Panc1 (cell line): ENCODE results near the gene DDX1. TPM values are rescaled to one million over a fixed set of nuclear protein-coding genes. Genes with fewer than 3 reads are reported as not detected.

ENCODE experiments used
- ATAC-seq: fragments of 200-7000 bp; cut with Tn5 transposase; 2 replicates; pipeline ENCODE4 v1.9.1; 2020; ENCODE audit warnings: mild to moderate bottlenecking, moderate library complexity
- BruUV-seq: library from RNA; stranded (reverse); fragments of 400-500 nt; replicated peaks from 2 replicates; lab custom pipeline; 2021; lab: Mats Ljungman, UMichigan
- CTCF ChIA-PET: fragments of 300-600 bp; sonication (Branson Sonifier 250); formaldehyde crosslinking; loops from one replicate; lab custom pipeline; 2022; ENCODE audit warnings: antibody characterized with exemption; lab: Charles Lee
- POLR2A ChIA-PET: fragments of 300-600 bp; sonication (Branson Sonifier 250); formaldehyde crosslinking; loops from one replicate; lab custom pipeline; 2022; ENCODE audit warnings: antibody characterized with exemption; lab: Charles Lee
- DNase-seq: peaks from one replicate; pipeline ENCODE4 v3.0.0-alpha.2; 2010; ENCODE audit warnings: low read depth, low spot score
- H3K27ac ChIP-seq: 2 replicates; pipeline ENCODE4 v1.5.1; 2011; ENCODE audit warnings: mild to moderate bottlenecking, low read length, inconsistent platforms
- H3K27me3 ChIP-seq: fragments of 200-500 bp; sonication (Bioruptor generic); 2 replicates; pipeline ENCODE4 v1.6.0; 2014; ENCODE audit warnings: low read length, inconsistent platforms; ENCODE audit not compliant: control insufficient read depth, insufficient read depth
- H3K36me3 ChIP-seq: fragments of 200-500 bp; sonication (Bioruptor generic); 2 replicates; pipeline ENCODE4 v1.5.1; 2014; ENCODE audit warnings: inconsistent platforms, mild to moderate bottlenecking, low read length, moderate library complexity; ENCODE audit not compliant: control insufficient read depth, insufficient read depth
- H3K4me1 ChIP-seq: 2 replicates; pipeline ENCODE4 v1.5.1; 2011; ENCODE audit warnings: inconsistent platforms, mild to moderate bottlenecking, low read length, moderate library complexity; ENCODE audit not compliant: control insufficient read depth, insufficient read depth
- H3K4me3 ChIP-seq, 2 experiments: 2 replicates each; pipeline ENCODE4 v1.5.1; 2011 to 2012; ENCODE audit warnings: low read depth in 2 of 2, low read length in 2 of 2, mild to moderate bottlenecking in 2 of 2, inconsistent platforms in 1 of 2, moderate library complexity in 1 of 2
- H3K9me3 ChIP-seq: fragments of 200-500 bp; sonication (Bioruptor generic); 2 replicates; pipeline ENCODE4 v1.5.1; 2014; ENCODE audit warnings: low read depth, mild to moderate bottlenecking, inconsistent platforms, low read length, moderate library complexity; ENCODE audit not compliant: control insufficient read depth, insufficient read depth
- CTCF ChIP-seq: fragments of 450-650 bp; IDR thresholded peaks from 2 replicates; pipeline ENCODE4 v1.5.1; 2017; ENCODE audit warnings: mild to moderate bottlenecking
- POLR2AphosphoS5 ChIP-seq: IDR thresholded peaks from 2 replicates; pipeline ENCODE4 v1.6.1; 2012; ENCODE audit warnings: mild to moderate bottlenecking, low read depth, low read length, moderate library complexity
- SIN3A ChIP-seq: IDR thresholded peaks from 2 replicates; pipeline ENCODE4 v1.6.1; 2012; ENCODE audit warnings: low read depth, mild to moderate bottlenecking, low read length, moderate library complexity, borderline replicate concordance; ENCODE audit not compliant: insufficient read depth
- TCF7L2 ChIP-seq: IDR thresholded peaks from 2 replicates; pipeline ENCODE4 v1.6.1; 2011; ENCODE audit warnings: mild to moderate bottlenecking, low read depth, low read length, inconsistent platforms
- in situ Hi-C: cut with HindIII; loops from 2 replicates; pipeline ENCODE4 v1.10.0; 2016; ENCODE audit warnings: low sequenced_read_pairs, low pct_unique_long_range_greater_than_20kb
- intact Hi-C: fragments of 100-400 bp; cut with micrococcal nuclease; formaldehyde crosslinking; loops from one replicate; pipeline ENCODE4 v1.10.0; 2022; ENCODE audit not compliant: unreplicated experiment
- total RNA-seq: library from RNA; stranded (reverse); gene quantifications from one replicate; pipeline ENCODE4 v1.2.1, GENCODE V29; 2021; ENCODE audit not compliant: unreplicated experiment
- TF ChIP-seq, protein P1 (sequence below), 2 experiments: IDR thresholded peaks; 2 replicates each; pipeline ENCODE4 v1.6.1; 2011 to 2012; ENCODE audit warnings: low read depth in 2 of 2, control low read depth in 1 of 2, low read length in 1 of 2, mild to moderate bottlenecking in 1 of 2, moderate library complexity in 1 of 2; ENCODE audit not compliant: insufficient read depth in 1 of 2

DDX1 gene
- total RNA-seq, 1 experiment from 2014 or later = 102 TPM

- in situ Hi-C loops = no loop called here
- intact Hi-C loops = no loop called here
These were observed 63.6 kb downstream of the DDX1 start for GRCh38 chr2:15655123-15655887.

DNA sequence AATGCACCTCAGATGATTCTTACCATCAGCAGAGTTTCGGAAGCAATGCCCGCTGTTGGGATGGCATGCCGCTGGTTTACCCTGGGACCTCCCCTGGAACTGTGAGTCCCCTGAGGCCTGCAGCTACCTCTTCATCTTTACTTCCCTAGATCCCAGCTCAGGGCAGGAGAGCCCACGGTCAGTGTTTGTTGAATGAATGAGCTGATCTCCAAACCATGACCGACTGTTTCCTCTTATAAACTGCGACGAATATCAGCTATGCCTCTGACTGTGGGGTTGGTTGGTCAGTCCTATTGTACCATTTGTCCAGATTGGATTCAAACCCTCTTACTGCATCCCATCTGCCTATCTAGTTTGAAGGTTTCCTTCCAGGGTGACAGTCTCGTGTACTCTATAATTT is 64.4 kb downstream of the DDX1 start:
- Histone ChIP-seq H3K27ac (no peak overlapping the region), H3K27me3 (no peaks in the 10 kb centered on the region; the same call in 1 of the 2 replicates), H3K9me3 (no peaks in the 10 kb centered on the region), H3K4me3 (no peak overlapping the region), H3K36me3 (no peaks in the 10 kb centered on the region), H3K4me1 (no peaks in the 10 kb centered on the region)
- in situ Hi-C loops (no loop called here), intact Hi-C loops (no loop called here)
- POLR2A ChIA-PET = interaction anchor here (0.6 kb wide), 1 partner anchor 493 kb away, joined by 3 read pairs; no protein-coding TSS in a partner anchor
- DNase-seq (no peak), ATAC-seq (no peak)
- BruUV-seq = no TSS peak
- no peak for TF ChIP-seq CTCF
- no peak for TF ChIP-seq TCF7L2
- no peak for TF ChIP-seq SIN3A
- TF ChIP-seq, protein P1, sequence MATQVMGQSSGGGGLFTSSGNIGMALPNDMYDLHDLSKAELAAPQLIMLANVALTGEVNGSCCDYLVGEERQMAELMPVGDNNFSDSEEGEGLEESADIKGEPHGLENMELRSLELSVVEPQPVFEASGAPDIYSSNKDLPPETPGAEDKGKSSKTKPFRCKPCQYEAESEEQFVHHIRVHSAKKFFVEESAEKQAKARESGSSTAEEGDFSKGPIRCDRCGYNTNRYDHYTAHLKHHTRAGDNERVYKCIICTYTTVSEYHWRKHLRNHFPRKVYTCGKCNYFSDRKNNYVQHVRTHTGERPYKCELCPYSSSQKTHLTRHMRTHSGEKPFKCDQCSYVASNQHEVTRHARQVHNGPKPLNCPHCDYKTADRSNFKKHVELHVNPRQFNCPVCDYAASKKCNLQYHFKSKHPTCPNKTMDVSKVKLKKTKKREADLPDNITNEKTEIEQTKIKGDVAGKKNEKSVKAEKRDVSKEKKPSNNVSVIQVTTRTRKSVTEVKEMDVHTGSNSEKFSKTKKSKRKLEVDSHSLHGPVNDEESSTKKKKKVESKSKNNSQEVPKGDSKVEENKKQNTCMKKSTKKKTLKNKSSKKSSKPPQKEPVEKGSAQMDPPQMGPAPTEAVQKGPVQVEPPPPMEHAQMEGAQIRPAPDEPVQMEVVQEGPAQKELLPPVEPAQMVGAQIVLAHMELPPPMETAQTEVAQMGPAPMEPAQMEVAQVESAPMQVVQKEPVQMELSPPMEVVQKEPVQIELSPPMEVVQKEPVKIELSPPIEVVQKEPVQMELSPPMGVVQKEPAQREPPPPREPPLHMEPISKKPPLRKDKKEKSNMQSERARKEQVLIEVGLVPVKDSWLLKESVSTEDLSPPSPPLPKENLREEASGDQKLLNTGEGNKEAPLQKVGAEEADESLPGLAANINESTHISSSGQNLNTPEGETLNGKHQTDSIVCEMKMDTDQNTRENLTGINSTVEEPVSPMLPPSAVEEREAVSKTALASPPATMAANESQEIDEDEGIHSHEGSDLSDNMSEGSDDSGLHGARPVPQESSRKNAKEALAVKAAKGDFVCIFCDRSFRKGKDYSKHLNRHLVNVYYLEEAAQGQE (IDR thresholded peaks at IDR 0.05; ENCODE audit: insufficient read depth in 1 of 2, low read depth in 2 of 2, low read length in 1 of 2) = no peak
- TF ChIP-seq POLR2AphosphoS5 = no peak
- CTCF ChIA-PET = no interaction called here

More at GRCh38 chr2:15655123-15655887, 63.6 kb downstream of the DDX1 start:
- H3K9me3 ChIP-seq = no peaks in the 10 kb centered on the region
- H3K27ac ChIP-seq = no peak overlapping the region
- TF ChIP-seq SIN3A = no peak
- ChIA-PET POLR2A (no interaction called here), CTCF (no interaction called here)
- DNase-seq (no peak), ATAC-seq (no peak)
- no TSS peak for BruUV-seq
- H3K4me3 ChIP-seq = no peak overlapping the region
- no peaks in the 10 kb centered on the region for H3K36me3 ChIP-seq
- H3K4me1 ChIP-seq = no peaks in the 10 kb centered on the region
- no peaks in the 10 kb centered on the region; the same call in 1 of the 2 replicates for H3K27me3 ChIP-seq

DNA sequence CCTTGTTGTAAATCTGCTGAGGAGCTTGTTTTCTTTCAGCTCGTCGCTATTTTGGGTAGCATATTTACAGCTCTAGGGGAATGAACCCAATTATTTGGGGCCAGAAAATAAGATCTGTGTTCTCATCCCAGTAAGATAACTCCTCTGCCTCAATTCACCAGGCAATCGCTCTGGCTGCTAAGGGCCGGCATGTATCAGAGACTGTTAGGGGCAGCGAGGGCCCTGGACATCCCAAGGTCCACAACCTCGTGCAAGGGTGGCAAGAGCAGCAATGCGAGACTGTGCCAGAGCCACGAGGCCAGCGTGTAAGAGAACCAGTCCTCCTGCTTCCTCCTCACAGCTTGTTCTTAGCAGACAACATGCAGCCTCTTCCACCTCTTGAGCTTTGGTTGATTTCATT is 66.1 kb downstream of the DDX1 start:
- in situ Hi-C loops = no loop called here

More for the DNA sequence above, 66.1 kb downstream of the DDX1 start:
- no peak overlapping the region for H3K4me3 ChIP-seq
- no peak for TF ChIP-seq TCF7L2
- TF ChIP-seq CTCF = no peak
- no peaks in the 10 kb centered on the region for H3K9me3 ChIP-seq
- BruUV-seq = no TSS peak
- intact Hi-C loops = no loop called here
- H3K27me3 ChIP-seq = no peaks in the 10 kb centered on the region; the same call in 1 of the 2 replicates
- POLR2A ChIA-PET = no interaction called here
- H3K36me3 ChIP-seq = no peaks in the 10 kb centered on the region
- DNase-seq (no peak), ATAC-seq (no peak)
- H3K4me1 ChIP-seq = no peaks in the 10 kb centered on the region
- CTCF ChIA-PET = no interaction called here
- no peak overlapping the region for H3K27ac ChIP-seq
